ENCODE measurements around the gene OPN5. TPM values are rescaled to one million over a fixed set of nuclear protein-coding genes. Genes with fewer than 3 reads are reported as not detected.

OPN5 gene
- total and polyA plus RNA-seq, 2 donors from 2014 or later: 0.16 TPM; not detected in 1

GRCh38 chr6:47788498-47788884 lies 6.7 kb downstream of the OPN5 start:
- FAIRE-seq: no peak

GRCh38 chr6:47789553-47789952 lies 7.7 kb downstream of the OPN5 start:
- Histone ChIP-seq H3K9ac (ENCODE audit: low read length in 3 of 3) (no peak overlapping the region), H3K9me3 (ENCODE audit: control insufficient read depth in 2 of 3, insufficient read depth in 1 of 3, low read length in 3 of 3) (no peaks in the 10 kb centered on the region), H3K27ac (ENCODE audit: low read depth in 2 of 2, low read length in 2 of 2) (no peak overlapping the region), H3K27me3 (ENCODE audit: control insufficient read depth, insufficient read depth, low read length) (no peaks in the 10 kb centered on the region), H3K36me3 (ENCODE audit: control insufficient read depth in 2 of 3, insufficient read depth in 3 of 3, low read length in 3 of 3) (no peaks in the 10 kb centered on the region), H3K4me3 (ENCODE audit: low read length in 3 of 3) (no peak overlapping the region), H3K4me1 (ENCODE audit: control insufficient read depth in 2 of 3, insufficient read depth in 2 of 3, low read depth in 1 of 3, low read length in 3 of 3) (peaks cover 0 to 3% (median 0%) of the 10 kb centered on the region in 3 donors)
- DNase-seq (no peak), FAIRE-seq (no peak)
- intact Hi-C loops (cut with DNase I): no loop called here
- TF ChIP-seq CTCF (IDR thresholded peaks at IDR 0.05; ENCODE audit: borderline replicate concordance, extremely low read depth, insufficient read depth): no peak

More at GRCh38 chr6:47788498-47788884, 6.7 kb downstream of the OPN5 start:
- DNase-seq: no peak
- H3K9ac ChIP-seq (ENCODE audit: low read length in 3 of 3): no peak overlapping the region
- peak overlapping the region in 1 of 3 donors; percentile 32 for H3K4me3 ChIP-seq (ENCODE audit: low read length in 3 of 3)
- H3K36me3 ChIP-seq (ENCODE audit: control insufficient read depth in 2 of 3, insufficient read depth in 3 of 3, low read length in 3 of 3): no peaks in the 10 kb centered on the region
- H3K4me1 ChIP-seq (ENCODE audit: control insufficient read depth in 2 of 3, insufficient read depth in 2 of 3, low read depth in 1 of 3, low read length in 3 of 3): peaks cover 0 to 3% (median 0%) of the 10 kb centered on the region in 3 donors
- intact Hi-C loops (cut with DNase I): no loop called here
- H3K27ac ChIP-seq (ENCODE audit: low read depth in 2 of 2, low read length in 2 of 2): no peak overlapping the region
- H3K27me3 ChIP-seq (ENCODE audit: control insufficient read depth, insufficient read depth, low read length): no peaks in the 10 kb centered on the region
- no peak for TF ChIP-seq CTCF (IDR thresholded peaks at IDR 0.05; ENCODE audit: borderline replicate concordance, extremely low read depth, insufficient read depth)
- H3K9me3 ChIP-seq (ENCODE audit: control insufficient read depth in 2 of 3, insufficient read depth in 1 of 3, low read length in 3 of 3): no peaks in the 10 kb centered on the region

- no peak for TF ChIP-seq CTCF (IDR thresholded peaks at IDR 0.05; ENCODE audit: borderline replicate concordance, extremely low read depth, insufficient read depth)
- Histone ChIP-seq H3K4me1 (ENCODE audit: control insufficient read depth in 2 of 3, insufficient read depth in 2 of 3, low read depth in 1 of 3, low read length in 3 of 3) (peaks cover 0 to 3% (median 0%) of the 10 kb centered on the region in 3 donors), H3K9me3 (ENCODE audit: control insufficient read depth in 2 of 3, insufficient read depth in 1 of 3, low read length in 3 of 3) (no peaks in the 10 kb centered on the region), H3K27ac (ENCODE audit: low read depth in 2 of 2, low read length in 2 of 2) (no peak overlapping the region), H3K27me3 (ENCODE audit: control insufficient read depth, insufficient read depth, low read length) (no peaks in the 10 kb centered on the region), H3K9ac (ENCODE audit: low read length in 3 of 3) (no peak overlapping the region), H3K4me3 (ENCODE audit: low read length in 3 of 3) (no peak overlapping the region), H3K36me3 (ENCODE audit: control insufficient read depth in 2 of 3, insufficient read depth in 3 of 3, low read length in 3 of 3) (no peaks in the 10 kb centered on the region)
- FAIRE-seq (no peak), DNase-seq (no peak)
- intact Hi-C loops (cut with DNase I): no loop called here
Measured at GRCh38 chr6:47792216-47792733, 10.4 kb downstream of the OPN5 start.
